A673 (cell line): ENCODE results near the gene CHRNA9. TPM values are rescaled to one million over a fixed set of nuclear protein-coding genes. Genes with fewer than 3 reads are reported as not detected.

Experiments
- BruUV-seq: library from RNA; stranded (reverse); fragments of 400-500 nt; replicated peaks from 2 replicates; lab custom pipeline; 2021; lab: Mats Ljungman, UMichigan
- CTCF ChIA-PET: fragments of 300-600 bp; sonication (Branson Sonifier 250); formaldehyde crosslinking; loops from one replicate; lab custom pipeline; 2022; ENCODE audit warnings: antibody characterized with exemption; lab: Charles Lee
- POLR2A ChIA-PET: fragments of 300-600 bp; sonication (Branson Sonifier 250); formaldehyde crosslinking; loops from one replicate; lab custom pipeline; 2022; ENCODE audit warnings: antibody characterized with exemption; ENCODE audit not compliant: low non-redundant PET; lab: Charles Lee
- DNase-seq: peaks from one replicate; pipeline ENCODE4 v3.0.0-alpha.2; 2015; ENCODE audit warnings: low spot score
- H3K27ac ChIP-seq: fragments of 200-600 bp; sonication (generic); 2 replicates; pipeline ENCODE4 v1.5.1; 2016; ENCODE audit warnings: mixed run types, low read depth, mild to moderate bottlenecking, mixed read lengths, antibody characterized with exemption, low read length; ENCODE audit not compliant: poor library complexity, severe bottlenecking
- H3K27me3 ChIP-seq: fragments of 200-600 bp; sonication (generic); replicated peaks from 2 replicates; pipeline ENCODE4 v1.6.1; 2017; ENCODE audit warnings: mixed run types, low read depth, mild to moderate bottlenecking, mixed read lengths, antibody characterized with exemption, low read length; ENCODE audit not compliant: insufficient read depth, poor library complexity
- H3K36me3 ChIP-seq: fragments of 200-600 bp; sonication (generic); 2 replicates; pipeline ENCODE4 v1.6.1; 2016; ENCODE audit warnings: mixed run types, mild to moderate bottlenecking, mixed read lengths, antibody characterized with exemption, low read length; ENCODE audit not compliant: insufficient read depth, poor library complexity, severe bottlenecking
- H3K4me1 ChIP-seq: fragments of 200-600 bp; sonication (generic); 2 replicates; pipeline ENCODE4 v1.6.1; 2017; ENCODE audit warnings: mixed run types, mild to moderate bottlenecking, mixed read lengths, antibody characterized with exemption, low read length; ENCODE audit not compliant: insufficient read depth, poor library complexity, severe bottlenecking
- H3K4me3 ChIP-seq: fragments of 200-600 bp; sonication (generic); 2 replicates; pipeline ENCODE4 v1.5.1; 2016; ENCODE audit warnings: low read depth, mixed run types, mild to moderate bottlenecking, mixed read lengths, low read length; ENCODE audit not compliant: poor library complexity, severe bottlenecking
- H3K9me3 ChIP-seq: fragments of 200-600 bp; sonication (generic); 2 replicates; pipeline ENCODE4 v1.6.1; 2016; ENCODE audit warnings: mixed run types, low read depth, mild to moderate bottlenecking, mixed read lengths, antibody characterized with exemption, low read length; ENCODE audit not compliant: poor library complexity, severe bottlenecking
- EZH2 ChIP-seq: fragments of 200-600 bp; sonication (generic); IDR thresholded peaks from 2 replicates; pipeline ENCODE4 v1.6.1; 2017; ENCODE audit warnings: borderline replicate concordance, low read depth, mild to moderate bottlenecking, mixed read lengths, antibody characterized with exemption, low read length; ENCODE audit not compliant: poor library complexity, severe bottlenecking
- intact Hi-C: fragments of 100-400 bp; cut with micrococcal nuclease; formaldehyde crosslinking; loops from one replicate; pipeline ENCODE4 v1.10.0; 2022; ENCODE audit not compliant: unreplicated experiment
- total RNA-seq: library from RNA; stranded (reverse); gene quantifications from 2 replicates; pipeline ENCODE4 v1.2.3, GENCODE V29; 2021
- TF ChIP-seq, protein P1 (sequence below): fragments of 300-800, 200-600 bp; sonication (generic); conservative IDR thresholded peaks from 2 replicates; pipeline ENCODE4 v1.5.1; 2017; ENCODE audit warnings: low read depth, mild to moderate bottlenecking, antibody characterized with exemption, low read length, moderate library complexity, mixed read lengths

CHRNA9 gene
- total RNA-seq, 1 experiment from 2014 or later = 1.5 TPM

DNA sequence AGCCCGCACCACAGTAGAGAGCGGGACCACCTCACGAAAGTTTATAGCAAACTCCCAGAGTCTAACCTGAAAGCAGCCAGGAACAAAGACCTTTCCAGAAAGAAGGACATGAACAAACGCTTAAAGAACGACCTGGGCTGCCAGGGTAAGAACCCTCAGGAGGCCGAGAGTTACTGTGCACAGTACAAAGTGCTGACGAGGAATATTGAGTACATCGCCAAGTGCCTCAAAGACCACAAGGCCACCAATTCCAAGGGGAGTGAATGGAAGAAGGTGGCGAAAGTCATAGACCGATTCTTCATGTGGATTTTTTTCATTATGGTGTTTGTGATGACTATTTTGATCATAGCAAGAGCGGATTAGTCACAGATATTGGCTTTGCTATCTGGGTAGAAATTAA, 19.0 kb downstream of the CHRNA9 start:
- CTCF ChIA-PET = no interaction called here

DNA sequence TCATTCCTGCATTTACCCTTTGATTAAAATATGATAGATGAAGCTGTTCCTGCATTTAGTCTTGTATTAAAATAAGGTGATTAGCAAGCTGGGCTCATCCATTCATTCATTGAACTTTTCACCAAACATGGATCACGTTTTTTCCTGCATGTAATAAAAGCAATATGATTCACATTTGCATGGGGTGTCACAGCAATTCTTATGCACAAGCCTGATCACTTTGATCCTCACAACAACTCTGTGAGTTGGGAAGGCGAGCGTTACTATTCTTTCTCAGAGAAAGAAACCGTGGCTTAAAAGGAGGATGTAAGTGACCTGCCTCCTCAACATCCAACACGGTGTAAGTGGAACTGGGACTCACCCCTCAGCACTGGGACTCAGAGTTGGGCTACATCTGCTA, 20.0 kb downstream of the CHRNA9 start:
- no peak for TF ChIP-seq EZH2
- TF ChIP-seq, protein P1, sequence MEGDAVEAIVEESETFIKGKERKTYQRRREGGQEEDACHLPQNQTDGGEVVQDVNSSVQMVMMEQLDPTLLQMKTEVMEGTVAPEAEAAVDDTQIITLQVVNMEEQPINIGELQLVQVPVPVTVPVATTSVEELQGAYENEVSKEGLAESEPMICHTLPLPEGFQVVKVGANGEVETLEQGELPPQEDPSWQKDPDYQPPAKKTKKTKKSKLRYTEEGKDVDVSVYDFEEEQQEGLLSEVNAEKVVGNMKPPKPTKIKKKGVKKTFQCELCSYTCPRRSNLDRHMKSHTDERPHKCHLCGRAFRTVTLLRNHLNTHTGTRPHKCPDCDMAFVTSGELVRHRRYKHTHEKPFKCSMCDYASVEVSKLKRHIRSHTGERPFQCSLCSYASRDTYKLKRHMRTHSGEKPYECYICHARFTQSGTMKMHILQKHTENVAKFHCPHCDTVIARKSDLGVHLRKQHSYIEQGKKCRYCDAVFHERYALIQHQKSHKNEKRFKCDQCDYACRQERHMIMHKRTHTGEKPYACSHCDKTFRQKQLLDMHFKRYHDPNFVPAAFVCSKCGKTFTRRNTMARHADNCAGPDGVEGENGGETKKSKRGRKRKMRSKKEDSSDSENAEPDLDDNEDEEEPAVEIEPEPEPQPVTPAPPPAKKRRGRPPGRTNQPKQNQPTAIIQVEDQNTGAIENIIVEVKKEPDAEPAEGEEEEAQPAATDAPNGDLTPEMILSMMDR = no peak
- BruUV-seq = no TSS peak
- ChIA-PET POLR2A (interaction anchor here (0.6 kb wide), 1 partner anchor 9 kb away, joined by 3 read pairs; no protein-coding TSS in a partner anchor), CTCF (no interaction called here)
- no peaks in the 10 kb centered on the region for H3K4me1 ChIP-seq
- no peaks in the 10 kb centered on the region for H3K27me3 ChIP-seq
- no peaks in the 10 kb centered on the region for H3K9me3 ChIP-seq
- H3K27ac ChIP-seq = no peak overlapping the region
- no peaks in the 10 kb centered on the region for H3K36me3 ChIP-seq
- intact Hi-C loops = no loop called here
- no peak overlapping the region for H3K4me3 ChIP-seq
- DNase-seq = no peak

More for the DNA sequence above, 19.0 kb downstream of the CHRNA9 start:
- POLR2A ChIA-PET = no interaction called here
- intact Hi-C loops = no loop called here
- Histone ChIP-seq H3K4me1 (no peaks in the 10 kb centered on the region), H3K4me3 (no peak overlapping the region), H3K36me3 (no peaks in the 10 kb centered on the region), H3K27me3 (no peaks in the 10 kb centered on the region), H3K9me3 (no peaks in the 10 kb centered on the region), H3K27ac (no peak overlapping the region)
- BruUV-seq = no TSS peak
- no peak for TF ChIP-seq EZH2
- TF ChIP-seq, protein P1 = no peak
- no peak for DNase-seq

DNA sequence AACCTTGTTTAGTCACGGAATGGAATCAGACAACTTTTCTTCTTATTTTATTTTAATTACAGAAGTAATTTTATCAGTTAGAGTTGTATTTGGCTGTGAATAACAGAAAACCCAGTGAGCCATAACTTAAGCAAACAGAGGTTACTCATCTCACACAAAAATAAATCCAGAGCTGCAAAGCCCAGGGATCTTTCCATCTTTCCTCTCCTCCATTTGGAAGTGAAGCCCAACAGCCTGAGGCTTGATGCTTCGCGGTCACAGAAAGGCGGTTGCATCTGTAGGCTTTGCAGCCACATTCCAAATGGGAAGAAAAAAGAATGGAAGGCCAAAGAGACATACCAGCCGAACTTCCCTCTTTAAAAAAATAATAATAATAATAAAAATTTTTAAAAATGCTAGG, 22.6 kb downstream of the CHRNA9 start:
- no TSS peak for BruUV-seq
- Histone ChIP-seq H3K27ac (no peak overlapping the region), H3K4me3 (no peak overlapping the region), H3K9me3 (peaks cover 6% of the 10 kb centered on the region), H3K4me1 (no peaks in the 10 kb centered on the region), H3K36me3 (no peaks in the 10 kb centered on the region), H3K27me3 (no peaks in the 10 kb centered on the region)
- no peak for DNase-seq
- intact Hi-C loops = no loop called here
- TF ChIP-seq, protein P1 = no peak
- no peak for TF ChIP-seq EZH2
- ChIA-PET CTCF (no interaction called here), POLR2A (no interaction called here)
